Hepatocyte (in vitro differentiated cells): Measurements from ENCODE around the gene LEF1. TPM values are rescaled to one million over a fixed set of nuclear protein-coding genes. Genes with fewer than 3 reads are reported as not detected.

ENCODE experiments used
- DNase-seq: peaks from one replicate; pipeline ENCODE4 v3.0.0-alpha.2; 2016; ENCODE audit warnings: low spot score
- H2AFZ ChIP-seq: fragments of 200-600 bp; sonication (generic); 2 replicates; pipeline ENCODE4 v1.6.0; 2016; ENCODE audit warnings: antibody characterized with exemption, mild to moderate bottlenecking
- H3K27ac ChIP-seq: fragments of 200-600 bp; sonication (generic); 2 replicates; pipeline ENCODE4 v1.5.1; 2016; ENCODE audit warnings: mild to moderate bottlenecking
- H3K27me3 ChIP-seq: fragments of 200-600 bp; sonication (generic); 2 replicates; pipeline ENCODE4 v1.6.1; 2016
- H3K36me3 ChIP-seq: fragments of 200-600 bp; sonication (generic); replicated peaks from 2 replicates; pipeline ENCODE4 v1.5.1; 2016; ENCODE audit warnings: low read depth; ENCODE audit not compliant: insufficient read depth
- H3K4me1 ChIP-seq: fragments of 200-600 bp; sonication (generic); 2 replicates; pipeline ENCODE4 v1.5.1; 2016; ENCODE audit warnings: mild to moderate bottlenecking, moderate library complexity; ENCODE audit not compliant: insufficient read depth
- H3K4me2 ChIP-seq: fragments of 200-600 bp; sonication (generic); 2 replicates; pipeline ENCODE4 v1.6.0; 2016
- H3K4me3 ChIP-seq: fragments of 200-600 bp; sonication (generic); 2 replicates; pipeline ENCODE4 v1.5.1; 2016; ENCODE audit warnings: mild to moderate bottlenecking
- H3K79me2 ChIP-seq: fragments of 200-600 bp; sonication (generic); 2 replicates; pipeline ENCODE4 v1.6.0; 2017; ENCODE audit warnings: mild to moderate bottlenecking
- H3K9me2 ChIP-seq: fragments of 200-600 bp; sonication (generic); replicated peaks from 2 replicates; pipeline ENCODE4 v1.6.0; 2017; ENCODE audit warnings: mild to moderate bottlenecking; ENCODE audit not compliant: insufficient read depth
- H3K9me3 ChIP-seq: fragments of 200-600 bp; sonication (generic); 2 replicates; pipeline ENCODE4 v1.5.1; 2016; ENCODE audit warnings: low read depth, mild to moderate bottlenecking
- H4K20me1 ChIP-seq: fragments of 200-600 bp; sonication (generic); 2 replicates; pipeline ENCODE4 v1.6.0; 2016; ENCODE audit warnings: mild to moderate bottlenecking; ENCODE audit not compliant: insufficient read depth, poor library complexity, severe bottlenecking
- EZH2 ChIP-seq: fragments of 200-600 bp; sonication (generic); IDR thresholded peaks from 2 replicates; pipeline ENCODE4 v1.6.1; 2016; ENCODE audit warnings: antibody characterized with exemption, mild to moderate bottlenecking, borderline replicate concordance
- EZH2phosphoT487 ChIP-seq: fragments of 200-600 bp; sonication (generic); IDR thresholded peaks from one replicate; pipeline ENCODE4 v1.6.1; 2018; ENCODE audit warnings: antibody characterized with exemption, mild to moderate bottlenecking, low read depth, moderate library complexity; ENCODE audit not compliant: unreplicated experiment, severe bottlenecking
- WGBS: methylation state at CpG from one replicate; pipeline ENCODE4 v1.1.6; 2016; ENCODE audit warnings: low lambda C conversion rate; ENCODE audit errors: missing lambda C conversion rate; 5-methylcytosine and 5-hydroxymethylcytosine counted together
- polyA plus RNA-seq: library from polyadenylated mRNA; unstranded; fragments of >200 nt; fragmentation: Nextera tagmentation; extraction: Ambion mirVana; gene quantifications from 2 replicates; pipeline ENCODE4 v1.2.1, GENCODE V29; 2016
- total RNA-seq: library from RNA; depleted of rRNA; stranded (reverse); fragments of >200 nt; gene quantifications from 2 replicates; pipeline ENCODE4 v1.2.3, GENCODE V29; 2014
- TF ChIP-seq, protein P1 (sequence below): fragments of 200-600 bp; sonication (generic); IDR thresholded peaks from 2 replicates; pipeline ENCODE4 v1.5.1; 2016; ENCODE audit warnings: antibody characterized with exemption, mild to moderate bottlenecking; ENCODE audit not compliant: poor library complexity

LEF1 gene
- total and polyA plus RNA-seq, 2 experiments from 2014 or later, result 8.6 to 10.4 TPM

GRCh38 chr4:107997794-107998193 lies 170.9 kb downstream of the LEF1 start:
- peaks cover 20% of the 10 kb centered on the region for H3K4me1 ChIP-seq
- DNase-seq, result no peak
- no peak overlapping the region for H2AFZ ChIP-seq
- no peak overlapping the region for H3K4me2 ChIP-seq
- H4K20me1 ChIP-seq, result no peaks in the 10 kb centered on the region
- no peak overlapping the region for H3K4me3 ChIP-seq
- TF ChIP-seq, protein P1, sequence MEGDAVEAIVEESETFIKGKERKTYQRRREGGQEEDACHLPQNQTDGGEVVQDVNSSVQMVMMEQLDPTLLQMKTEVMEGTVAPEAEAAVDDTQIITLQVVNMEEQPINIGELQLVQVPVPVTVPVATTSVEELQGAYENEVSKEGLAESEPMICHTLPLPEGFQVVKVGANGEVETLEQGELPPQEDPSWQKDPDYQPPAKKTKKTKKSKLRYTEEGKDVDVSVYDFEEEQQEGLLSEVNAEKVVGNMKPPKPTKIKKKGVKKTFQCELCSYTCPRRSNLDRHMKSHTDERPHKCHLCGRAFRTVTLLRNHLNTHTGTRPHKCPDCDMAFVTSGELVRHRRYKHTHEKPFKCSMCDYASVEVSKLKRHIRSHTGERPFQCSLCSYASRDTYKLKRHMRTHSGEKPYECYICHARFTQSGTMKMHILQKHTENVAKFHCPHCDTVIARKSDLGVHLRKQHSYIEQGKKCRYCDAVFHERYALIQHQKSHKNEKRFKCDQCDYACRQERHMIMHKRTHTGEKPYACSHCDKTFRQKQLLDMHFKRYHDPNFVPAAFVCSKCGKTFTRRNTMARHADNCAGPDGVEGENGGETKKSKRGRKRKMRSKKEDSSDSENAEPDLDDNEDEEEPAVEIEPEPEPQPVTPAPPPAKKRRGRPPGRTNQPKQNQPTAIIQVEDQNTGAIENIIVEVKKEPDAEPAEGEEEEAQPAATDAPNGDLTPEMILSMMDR, result no peak
- TF ChIP-seq EZH2phosphoT487 (no peak), EZH2 (no peak)
- no peaks in the 10 kb centered on the region for H3K9me3 ChIP-seq
- WGBS, result 97% methylated on average over 2 of the region's 2 CpGs
- no peaks in the 10 kb centered on the region for H3K27me3 ChIP-seq
- no peaks in the 10 kb centered on the region for H3K36me3 ChIP-seq
- peaks cover 92% of the 10 kb centered on the region for H3K79me2 ChIP-seq
- peak overlapping the region; percentile 55 for H3K27ac ChIP-seq
- no peaks in the 10 kb centered on the region for H3K9me2 ChIP-seq

Other genes with a start within 250 kb of the LEF1 start
- gene CYP2U1, start 237.4 kb downstream of the LEF1 start, total RNA-seq, result 9.7 and 11.3 TPM in 2 replicates
- gene CYP2U1, start 237.4 kb downstream of the LEF1 start, polyA plus RNA-seq, result 5.8 and 6.7 TPM in 2 replicates
- gene HADH, start 179.0 kb downstream of the LEF1 start, total RNA-seq, result 76.7 and 78.1 TPM in 2 replicates
- 61.8 and 83.5 TPM in 2 replicates for gene HADH, start 179.0 kb downstream of the LEF1 start, polyA plus RNA-seq